Midbrain (tissue), 1 donor: Measurements from ENCODE around the gene PTPRG.

ENCODE experiments used
- DNase-seq: peaks from one replicate; lab custom pipeline; 2025; lab: John Stamatoyannopoulos, UW

PTPRG gene

GRCh38 chr3:62237286-62237948 is 676.0 kb downstream of the PTPRG start:
- no peak for DNase-seq

GRCh38 chr3:62238003-62238402 is 676.6 kb downstream of the PTPRG start:
- no peak for DNase-seq

GRCh38 chr3:62238431-62238830 is 677.1 kb downstream of the PTPRG start:
- DNase-seq, result no peak

GRCh38 chr3:62241279-62241678 is 679.9 kb downstream of the PTPRG start:
- DNase-seq, result no peak

GRCh38 chr3:62242831-62243509 is 681.6 kb downstream of the PTPRG start:
- peak; percentile 4 for DNase-seq

GRCh38 chr3:62246094-62246493 is 684.7 kb downstream of the PTPRG start:
- DNase-seq, result no peak

GRCh38 chr3:62246985-62247384 is 685.6 kb downstream of the PTPRG start:
- no peak for DNase-seq

GRCh38 chr3:62248734-62249483 is 687.5 kb downstream of the PTPRG start:
- no peak for DNase-seq

GRCh38 chr3:62249484-62249776 is 688.1 kb downstream of the PTPRG start:
- no peak for DNase-seq

- DNase-seq, result no peak
These were observed 688.6 kb downstream of the PTPRG start for GRCh38 chr3:62249855-62250543.

GRCh38 chr3:62252438-62253157 is 691.2 kb downstream of the PTPRG start:
- no peak for DNase-seq

- no peak for DNase-seq
These were observed 692.6 kb downstream of the PTPRG start for GRCh38 chr3:62253971-62254370.

GRCh38 chr3:62255758-62256157 is 694.4 kb downstream of the PTPRG start:
- no peak for DNase-seq

GRCh38 chr3:62259924-62260323 is 698.6 kb downstream of the PTPRG start:
- no peak for DNase-seq

GRCh38 chr3:62260655-62261054 is 699.3 kb downstream of the PTPRG start:
- no peak for DNase-seq

- DNase-seq, result no peak
These were observed 699.8 kb downstream of the PTPRG start for GRCh38 chr3:62261121-62261520.

- no peak for DNase-seq
These were observed 700.4 kb downstream of the PTPRG start for GRCh38 chr3:62261736-62262135.

GRCh38 chr3:62265528-62265927 is 704.2 kb downstream of the PTPRG start:
- DNase-seq, result no peak

GRCh38 chr3:62266668-62267283 is 705.4 kb downstream of the PTPRG start:
- DNase-seq, result no peak

GRCh38 chr3:62276658-62277180 is 715.3 kb downstream of the PTPRG start:
- no peak for DNase-seq

- DNase-seq, result no peak
These were observed 716.1 kb downstream of the PTPRG start for GRCh38 chr3:62277450-62277849.
